Neuronal stem cell (in vitro differentiated cells): ENCODE measurements around the gene PCCA.

ENCODE experiments used
- DNase-seq: peaks from one replicate; pipeline ENCODE4 v3.0.0-alpha.2; 2013; ENCODE audit warnings: low spot score
- H2AFZ ChIP-seq: one replicate; pipeline ENCODE4 v1.6.1; 2013; ENCODE audit warnings: mild to moderate bottlenecking, low read length, inconsistent platforms
- H2AK5ac ChIP-seq: 2 replicates; pipeline ENCODE4 v1.6.1; 2013; ENCODE audit warnings: low read depth, mild to moderate bottlenecking, inconsistent platforms, low read length, moderate library complexity, mixed read lengths
- H2BK120ac ChIP-seq: 2 replicates; pipeline ENCODE4 v1.6.1; 2013; ENCODE audit warnings: low read depth, mild to moderate bottlenecking, inconsistent platforms, low read length, moderate library complexity, mixed read lengths
- H2BK12ac ChIP-seq: one replicate; pipeline ENCODE4 v1.6.1; 2013; ENCODE audit warnings: low read length, inconsistent platforms
- H2BK15ac ChIP-seq: 2 replicates; pipeline ENCODE4 v1.6.1; 2013; ENCODE audit warnings: mild to moderate bottlenecking, low read length, inconsistent platforms, mixed read lengths
- H2BK5ac ChIP-seq: one replicate; pipeline ENCODE4 v1.6.1; 2013; ENCODE audit warnings: inconsistent platforms, mild to moderate bottlenecking, low read length, moderate library complexity
- H3K14ac ChIP-seq: one replicate; pipeline ENCODE4 v1.6.1; 2013; ENCODE audit warnings: low read length, inconsistent platforms
- H3K18ac ChIP-seq: 2 replicates; pipeline ENCODE4 v1.6.1; 2013; ENCODE audit warnings: low read length, inconsistent platforms
- H3K23ac ChIP-seq: 2 replicates; pipeline ENCODE4 v1.6.1; 2013; ENCODE audit warnings: low read depth, mild to moderate bottlenecking, mixed read lengths, low read length, inconsistent platforms; ENCODE audit not compliant: poor library complexity
- H3K27ac ChIP-seq: replicated peaks from 3 replicates; pipeline ENCODE4 v1.5.1; 2013; ENCODE audit warnings: low read length, inconsistent platforms
- H3K27me3 ChIP-seq, 3 experiments: 2 replicates each; pipeline ENCODE4 v1.6.1; 2013; ENCODE audit warnings: low read length in 3 of 3, mild to moderate bottlenecking in 2 of 3, inconsistent platforms in 1 of 3, low read depth in 1 of 3, mixed read lengths in 1 of 3, moderate library complexity in 1 of 3; ENCODE audit not compliant: control insufficient read depth in 3 of 3, insufficient read depth in 3 of 3
- H3K36me3 ChIP-seq, 2 donors: replicated peaks in 1 of 2; 2 replicates each; pipeline ENCODE4 v1.6.1; 2013; ENCODE audit warnings: low read length in 2 of 2; ENCODE audit not compliant: control insufficient read depth in 2 of 2, insufficient read depth in 2 of 2
- H3K4ac ChIP-seq: 2 replicates; pipeline ENCODE4 v1.6.1; 2013; ENCODE audit warnings: inconsistent platforms, mild to moderate bottlenecking, low read length, moderate library complexity
- H3K4me1 ChIP-seq, 2 donors: 1 replicate in 1 of 2; 2 replicates in 1 of 2; pipeline ENCODE4 v1.6.1; 2013; ENCODE audit warnings: low read length in 2 of 2, low read depth in 1 of 2; ENCODE audit not compliant: control insufficient read depth in 2 of 2, insufficient read depth in 1 of 2
- H3K4me2 ChIP-seq: one replicate; pipeline ENCODE4 v1.6.1; 2013; ENCODE audit warnings: mild to moderate bottlenecking, low read length, inconsistent platforms; ENCODE audit not compliant: insufficient read depth, poor library complexity, severe bottlenecking
- H3K4me3 ChIP-seq, 2 donors: 2 replicates each; pipeline ENCODE4 v1.5.1; 2013; ENCODE audit warnings: low read length in 2 of 2, mild to moderate bottlenecking in 2 of 2, inconsistent platforms in 1 of 2, moderate library complexity in 1 of 2
- H3K79me1 ChIP-seq: one replicate; pipeline ENCODE4 v1.6.1; 2013; ENCODE audit warnings: low read depth, mild to moderate bottlenecking, inconsistent platforms, low read length, moderate library complexity
- H3K9ac ChIP-seq: one replicate; pipeline ENCODE4 v1.6.1; 2013; ENCODE audit warnings: mild to moderate bottlenecking, low read depth, low read length, inconsistent platforms; ENCODE audit not compliant: poor library complexity
- H3K9me3 ChIP-seq, 2 donors: replicated peaks in 1 of 2; 2 replicates each; pipeline versions ENCODE3 to v1.6.1; 2013; ENCODE audit warnings: low read length in 2 of 2, mild to moderate bottlenecking in 2 of 2, inconsistent platforms in 1 of 2, low read depth in 1 of 2, mixed read lengths in 1 of 2, moderate library complexity in 1 of 2; ENCODE audit not compliant: control insufficient read depth in 2 of 2, insufficient read depth in 1 of 2
- H4K8ac ChIP-seq: one replicate; pipeline ENCODE4 v1.6.1; 2013; ENCODE audit warnings: low read depth, mild to moderate bottlenecking, inconsistent platforms, low read length, moderate library complexity
- H4K91ac ChIP-seq: one replicate; pipeline ENCODE4 v1.6.1; 2013; ENCODE audit warnings: low read length, low read depth, mild to moderate bottlenecking, inconsistent platforms; ENCODE audit not compliant: poor library complexity
- WGBS, 2 donors: extraction: QIAGEN DNeasy Blood & Tissue Kit; methylation state at CpG; one replicate each; pipeline ENCODE4 v1.1.7; 2013; ENCODE audit warnings: missing lambda C conversion rate in 2 of 2, mixed read lengths in 1 of 2; ENCODE audit not compliant: insufficient read length in 2 of 2, insufficient replicate concordance in 1 of 2; ENCODE audit errors: extremely low coverage in 2 of 2; 5-methylcytosine and 5-hydroxymethylcytosine counted together

Gene PCCA

GRCh38 chr13:100544866-100545683 lies 456.2 kb downstream of the PCCA start:
- no CpG with 5 or more reads among the region's 22 CpGs for WGBS, 2 donors
- no peak overlapping the region for H3K4me2 ChIP-seq

GRCh38 chr13:100545684-100546061 lies 456.8 kb downstream of the PCCA start:
- Histone ChIP-seq H3K79me1 (no peaks in the 10 kb centered on the region), H4K91ac (no peak overlapping the region), H3K36me3 (no peaks in the 10 kb centered on the region), H4K8ac (no peak overlapping the region), H2AK5ac (peak overlapping the region; percentile 83), H2BK120ac (no peak overlapping the region), H3K23ac (no peak overlapping the region), H3K27ac (no peak overlapping the region), H3K4me2 (no peak overlapping the region), H3K27me3 (no peaks in the 10 kb centered on the region), H3K14ac (no peak overlapping the region), H3K4me3 (no peak overlapping the region), H3K9ac (no peak overlapping the region), H2AFZ (no peak overlapping the region), H2BK12ac (no peak overlapping the region), H3K9me3 (no peaks in the 10 kb centered on the region), H3K4me1 (peaks cover 5 to 6% of the 10 kb centered on the region in 2 donors), H3K4ac (no peak overlapping the region), H3K18ac (no peak overlapping the region), H2BK5ac (no peak overlapping the region), H2BK15ac (no peak overlapping the region)
- WGBS, 2 donors, result no CpG with 5 or more reads among the region's 4 CpGs
- DNase-seq, result no peak

More at GRCh38 chr13:100544866-100545683, 456.2 kb downstream of the PCCA start:
- H3K4ac ChIP-seq, result peak overlapping the region; percentile 17
- peak overlapping the region; percentile 35 for H3K23ac ChIP-seq
- H3K18ac ChIP-seq, result peak overlapping the region; percentile 52
- peak overlapping the region; percentile 72 for H3K14ac ChIP-seq
- DNase-seq, result no peak
- H3K9ac ChIP-seq, result no peak overlapping the region
- H2BK5ac ChIP-seq, result no peak overlapping the region
- H3K4me3 ChIP-seq, result no peak overlapping the region
- no peak overlapping the region for H4K91ac ChIP-seq
- H3K27me3 ChIP-seq, result no peaks in the 10 kb centered on the region
- no peak overlapping the region for H4K8ac ChIP-seq
- no peaks in the 10 kb centered on the region for H3K79me1 ChIP-seq
- H2BK12ac ChIP-seq, result no peak overlapping the region
- peak overlapping the region; percentile 83 for H2AK5ac ChIP-seq
- H3K27ac ChIP-seq, result no peak overlapping the region
- H2BK120ac ChIP-seq, result no peak overlapping the region
- H3K4me1 ChIP-seq, result peaks cover 3 to 5% of the 10 kb centered on the region in 2 donors
- H3K36me3 ChIP-seq, result no peaks in the 10 kb centered on the region
- no peak overlapping the region for H2BK15ac ChIP-seq
- H2AFZ ChIP-seq, result no peak overlapping the region
- no peaks in the 10 kb centered on the region for H3K9me3 ChIP-seq

GRCh38 chr13:100546713-100547405 lies 458.0 kb downstream of the PCCA start:
- no peak overlapping the region for H2AFZ ChIP-seq
- no peak overlapping the region for H3K14ac ChIP-seq
- H3K23ac ChIP-seq, result no peak overlapping the region
- no peak overlapping the region for H2BK15ac ChIP-seq
- no CpG with 5 or more reads among the region's 21 CpGs for WGBS, 2 donors
- H3K36me3 ChIP-seq, result no peaks in the 10 kb centered on the region
- H3K79me1 ChIP-seq, result no peaks in the 10 kb centered on the region
- no peak overlapping the region for H3K27ac ChIP-seq
- H3K4ac ChIP-seq, result no peak overlapping the region
- H3K9ac ChIP-seq, result no peak overlapping the region
- no peak overlapping the region for H3K4me3 ChIP-seq
- H3K18ac ChIP-seq, result peak overlapping the region; percentile 70
- no peak overlapping the region for H2BK120ac ChIP-seq
- H3K27me3 ChIP-seq, result no peaks in the 10 kb centered on the region
- no peak overlapping the region for H2AK5ac ChIP-seq
- peaks cover 5 to 6% of the 10 kb centered on the region in 2 donors for H3K4me1 ChIP-seq
- H4K91ac ChIP-seq, result no peak overlapping the region
- H2BK5ac ChIP-seq, result peak overlapping the region; percentile 42
- H2BK12ac ChIP-seq, result no peak overlapping the region
- no peak overlapping the region for H4K8ac ChIP-seq
- H3K9me3 ChIP-seq, result no peaks in the 10 kb centered on the region
- no peak overlapping the region for H3K4me2 ChIP-seq
- no peak for DNase-seq

GRCh38 chr13:100547791-100548201 lies 458.9 kb downstream of the PCCA start:
- DNase-seq, result no peak
- Histone ChIP-seq H3K27ac (no peak overlapping the region), H3K4me1 (peaks cover 6 to 9% of the 10 kb centered on the region in 2 donors)

More at GRCh38 chr13:100547791-100548201, 458.9 kb downstream of the PCCA start:
- no peaks in the 10 kb centered on the region for H3K9me3 ChIP-seq
- no peak overlapping the region for H4K91ac ChIP-seq
- H3K4me3 ChIP-seq, result no peak overlapping the region
- no peak overlapping the region for H3K4ac ChIP-seq
- no peak overlapping the region for H3K18ac ChIP-seq
- H3K23ac ChIP-seq, result no peak overlapping the region
- no CpG with 5 or more reads among the region's 9 CpGs for WGBS, 2 donors
- no peak overlapping the region for H4K8ac ChIP-seq
- H2BK120ac ChIP-seq, result no peak overlapping the region
- no peaks in the 10 kb centered on the region for H3K36me3 ChIP-seq
- no peaks in the 10 kb centered on the region for H3K79me1 ChIP-seq
- no peak overlapping the region for H2AFZ ChIP-seq
- no peak overlapping the region for H2BK12ac ChIP-seq
- H3K4me2 ChIP-seq, result no peak overlapping the region
- no peak overlapping the region for H3K14ac ChIP-seq
- peak overlapping the region; percentile 29 for H2AK5ac ChIP-seq
- no peak overlapping the region for H2BK5ac ChIP-seq
- no peaks in the 10 kb centered on the region for H3K27me3 ChIP-seq
- no peak overlapping the region for H3K9ac ChIP-seq
- H2BK15ac ChIP-seq, result no peak overlapping the region
